SK-N-SH (cell line): Measurements from ENCODE around the gene TPSAB1. TPM values are rescaled to one million over a fixed set of nuclear protein-coding genes. Genes with fewer than 3 reads are reported as not detected.

Source experiments
- CTCF ChIA-PET: fragments of 300-600, 350-600 bp; formaldehyde crosslinking; extraction: SDS; loops from one replicate; lab custom pipeline; 2021; lab: Yijun Ruan, JAX
- POLR2A ChIA-PET: fragments of 350-600 bp; sonication (Branson Sonifier 250); formaldehyde crosslinking; extraction: SDS; loops from one replicate; lab custom pipeline; 2020; ENCODE audit warnings: antibody characterized with exemption, inconsistent platforms; lab: Yijun Ruan, JAX
- DNase-seq: peaks from one replicate; pipeline ENCODE4 v3.0.0; 2012
- H2AFZ ChIP-seq: fragments of 200-600 bp; sonication (generic); 2 replicates; pipeline ENCODE4 v1.8.1; 2016; ENCODE audit warnings: antibody characterized with exemption, mild to moderate bottlenecking, low read depth
- H3F3A ChIP-seq: fragments of 200-600 bp; sonication (generic); replicated peaks from 2 replicates; pipeline ENCODE3; 2016; ENCODE audit warnings: antibody characterized with exemption, mild to moderate bottlenecking; ENCODE audit not compliant: insufficient read depth
- H3K27ac ChIP-seq, 2 experiments: fragments of 200-500 bp in 1 of 2; fragments of 200-600 bp in 1 of 2; sonication (Bioruptor generic) in 1 of 2; sonication (generic), shearing (Covaris generic) in 1 of 2; 2 replicates each; pipeline versions ENCODE4 v1.5.1 to v1.6.1; 2014 to 2016; ENCODE audit warnings: low read depth in 2 of 2, inconsistent platforms in 1 of 2, low read length in 1 of 2, mild to moderate bottlenecking in 1 of 2, mixed read lengths in 1 of 2
- H3K27me3 ChIP-seq: fragments of 200-600 bp; sonication (generic), shearing (Covaris generic); 2 replicates; pipeline ENCODE4 v1.6.1; 2016; ENCODE audit warnings: mixed run types; ENCODE audit not compliant: insufficient read depth
- H3K36me3 ChIP-seq, 2 experiments: fragments of 200-500 bp in 1 of 2; fragments of 200-600 bp in 1 of 2; sonication (Bioruptor generic) in 1 of 2; sonication (generic) in 1 of 2; replicated peaks in 1 of 2; 2 replicates each; pipeline versions ENCODE3 to v1.5.1; 2014 to 2016; ENCODE audit warnings: low read length in 1 of 2, mild to moderate bottlenecking in 1 of 2; ENCODE audit not compliant: insufficient read depth in 2 of 2, control insufficient read depth in 1 of 2
- H3K4me1 ChIP-seq, 2 experiments: fragments of 200-500 bp in 1 of 2; fragments of 200-600 bp in 1 of 2; sonication (Bioruptor generic) in 1 of 2; sonication (generic), shearing (Covaris generic) in 1 of 2; 2 replicates each; pipeline versions ENCODE4 v1.5.1 to v1.6.1; 2014 to 2016; ENCODE audit warnings: low read depth in 1 of 2, low read length in 1 of 2, mixed run types in 1 of 2; ENCODE audit not compliant: insufficient read depth in 2 of 2, control insufficient read depth in 1 of 2
- H3K4me2 ChIP-seq: fragments of 200-600 bp; sonication (generic), shearing (Covaris generic); 2 replicates; pipeline ENCODE4 v1.6.1; 2017; ENCODE audit warnings: mixed run types
- H3K4me3 ChIP-seq, 2 experiments: fragments of 200-500 bp in 1 of 2; fragments of 200-600 bp in 1 of 2; sonication (Bioruptor generic) in 1 of 2; sonication (generic), shearing (Covaris generic) in 1 of 2; 2 replicates each; pipeline versions ENCODE4 v1.5.1 to v1.8.1; 2014 to 2016; ENCODE audit warnings: low read depth in 2 of 2, inconsistent platforms in 1 of 2, low read length in 1 of 2, mild to moderate bottlenecking in 1 of 2, mixed read lengths in 1 of 2, moderate library complexity in 1 of 2
- H3K79me2 ChIP-seq: fragments of 200-600 bp; sonication (generic); 2 replicates; pipeline ENCODE4 v1.8.1; 2017; ENCODE audit warnings: mild to moderate bottlenecking; ENCODE audit not compliant: insufficient read depth
- H3K9ac ChIP-seq: fragments of 200-600 bp; sonication (generic); 2 replicates; pipeline ENCODE4 v1.6.1; 2017; ENCODE audit warnings: mixed run types
- H3K9me2 ChIP-seq: fragments of 200-600 bp; sonication (generic); 2 replicates; pipeline ENCODE4 v1.6.1; 2017; ENCODE audit warnings: mixed run types
- H3K9me3 ChIP-seq: fragments of 200-600 bp; sonication (generic); 2 replicates; pipeline ENCODE4 v1.6.1; 2017; ENCODE audit warnings: mixed run types, mild to moderate bottlenecking, moderate library complexity
- H4K20me1 ChIP-seq: fragments of 200-600 bp; sonication (generic); 2 replicates; pipeline ENCODE4 v1.6.1; 2017; ENCODE audit warnings: mild to moderate bottlenecking, mixed run types; ENCODE audit not compliant: insufficient read depth
- CHD2 ChIP-seq: fragments of 150-350 bp; IDR thresholded peaks from 2 replicates; pipeline ENCODE4 v1.6.1; 2018; ENCODE audit warnings: low read length; ENCODE audit not compliant: partially characterized antibody
- EP300 ChIP-seq, 2 experiments: IDR thresholded peaks; 2 replicates each; pipeline versions ENCODE4 v1.4.0 to v1.6.1; 2012; ENCODE audit warnings: borderline replicate concordance in 1 of 2, low read depth in 1 of 2, low read length in 1 of 2
- FOSL2 ChIP-seq: IDR thresholded peaks from 2 replicates; pipeline ENCODE4 v1.4.0; 2012; ENCODE audit warnings: low read depth, mild to moderate bottlenecking, moderate library complexity, borderline replicate concordance
- FOXJ3 ChIP-seq: sonication (generic); formaldehyde crosslinking; IDR thresholded peaks from 2 replicates; pipeline ENCODE4 v1.5.1; 2020; ENCODE audit warnings: mild to moderate bottlenecking, missing genetic modification reagents
- FOXM1 ChIP-seq: IDR thresholded peaks from 2 replicates; pipeline ENCODE4 v1.4.0; 2012; ENCODE audit warnings: low read depth, mild to moderate bottlenecking
- MXI1 ChIP-seq: IDR thresholded peaks from 2 replicates; pipeline ENCODE4 v1.6.1; 2012; ENCODE audit warnings: mild to moderate bottlenecking, low read depth, low read length, improper control_type of control experiment
- NFIC ChIP-seq: IDR thresholded peaks from 2 replicates; pipeline ENCODE4 v1.4.0; 2012; ENCODE audit warnings: borderline replicate concordance
- RAD21 ChIP-seq: IDR thresholded peaks from 2 replicates; pipeline ENCODE4 v1.6.1; 2012; ENCODE audit warnings: mild to moderate bottlenecking, low read length
- SIN3A ChIP-seq: IDR thresholded peaks from 2 replicates; pipeline ENCODE4 v1.6.1; 2012; ENCODE audit warnings: low read depth, mild to moderate bottlenecking, low read length, moderate library complexity, borderline replicate concordance
- TAF1 ChIP-seq: IDR thresholded peaks from 2 replicates; pipeline ENCODE4 v1.6.1; 2012; ENCODE audit warnings: low read depth, mild to moderate bottlenecking, low read length, moderate library complexity, borderline replicate concordance
- YY1 ChIP-seq: IDR thresholded peaks from 2 replicates; pipeline ENCODE4 v1.4.0; 2012; ENCODE audit warnings: low read depth, mild to moderate bottlenecking
- WGBS: methylation state at CpG from one replicate; pipeline ENCODE4 v1.1.6; 2017; ENCODE audit warnings: low lambda C conversion rate; 5-methylcytosine and 5-hydroxymethylcytosine counted together
- polyA plus RNA-seq, 3 experiments: library from polyadenylated mRNA; depleted of rRNA; stranded (reverse); fragments of >200 nt; gene quantifications; 2 replicates each; pipeline ENCODE4 v1.2.3, GENCODE V29; 2012
- TF ChIP-seq, protein P1 (sequence below): IDR thresholded peaks from 2 replicates; pipeline ENCODE4 v1.4.0; 2012; ENCODE audit warnings: low read depth, borderline replicate concordance
- TF ChIP-seq, protein P2 (sequence below): IDR thresholded peaks from 2 replicates; pipeline ENCODE4 v1.6.1; 2012; ENCODE audit warnings: mild to moderate bottlenecking, low read depth, low read length, moderate library complexity
- TF ChIP-seq, protein P3 (sequence below): IDR thresholded peaks from 2 replicates; pipeline ENCODE4; 2012
- TF ChIP-seq, protein P4 (sequence below): fragments of 200-600 bp; sonication (generic); IDR thresholded peaks from 2 replicates; pipeline ENCODE4 v1.6.1; 2017; ENCODE audit warnings: antibody characterized with exemption, mild to moderate bottlenecking, moderate library complexity

Gene TPSAB1
- polyA plus RNA-seq, 1 of the 3 experiments (the other 2 are of a cell fraction) = not detected

DNA sequence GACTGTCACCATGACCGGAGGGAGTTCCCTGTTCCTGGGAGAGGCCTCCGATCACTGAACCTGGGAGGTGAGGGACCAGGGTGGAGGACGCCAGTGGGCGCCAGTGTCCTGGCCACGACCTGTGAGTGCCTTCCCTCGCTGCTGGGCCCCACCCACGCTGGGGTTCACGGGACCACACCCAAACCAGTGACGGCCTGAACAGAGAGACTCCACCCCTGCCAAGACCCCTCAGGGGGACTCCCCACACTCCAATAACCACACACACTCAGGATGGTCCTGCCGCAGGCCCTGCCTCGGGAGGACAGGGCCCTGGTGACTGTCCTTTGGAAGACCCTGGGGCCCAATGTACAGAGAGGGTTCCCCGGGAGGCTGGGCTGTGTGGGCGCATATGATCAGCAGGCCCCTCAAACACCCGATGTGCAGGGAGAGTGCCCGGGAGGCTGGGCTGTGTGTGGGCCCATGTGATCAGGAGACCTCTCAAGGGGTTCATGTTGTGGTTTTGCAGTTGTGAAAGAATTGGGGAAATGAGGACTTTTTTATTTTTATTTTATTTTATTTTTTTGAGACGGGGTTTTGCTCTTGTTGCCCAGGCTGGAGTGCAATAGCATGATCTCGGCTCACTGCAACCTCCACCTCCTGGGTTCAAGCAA lies 41.9 kb downstream of the TPSAB1 start:
- Histone ChIP-seq H3K27me3 (peaks cover 89% of the 10 kb centered on the region), H3F3A (no peaks in the 10 kb centered on the region), H4K20me1 (no peaks in the 10 kb centered on the region), H3K4me2 (no peak overlapping the region), H3K36me3 (no peaks in the 10 kb centered on the region), H3K9ac (no peak overlapping the region), H3K9me3 (no peaks in the 10 kb centered on the region), H3K4me3 (no peak overlapping the region), H3K27ac (no peak overlapping the region), H2AFZ (no peak overlapping the region), H3K9me2 (no peaks in the 10 kb centered on the region), H3K4me1 (no peaks in the 10 kb centered on the region; a peak in 1 of 4 replicates)
- ChIA-PET POLR2A (no interaction called here), CTCF (no interaction called here)
- WGBS = 31% methylated on average over 11 of the region's 17 CpGs
- DNase-seq = no peak
- TF ChIP-seq FOXM1 (no peak), SIN3A (no peak), RAD21 (no peak), YY1 (no peak)
- TF ChIP-seq, protein P1, sequence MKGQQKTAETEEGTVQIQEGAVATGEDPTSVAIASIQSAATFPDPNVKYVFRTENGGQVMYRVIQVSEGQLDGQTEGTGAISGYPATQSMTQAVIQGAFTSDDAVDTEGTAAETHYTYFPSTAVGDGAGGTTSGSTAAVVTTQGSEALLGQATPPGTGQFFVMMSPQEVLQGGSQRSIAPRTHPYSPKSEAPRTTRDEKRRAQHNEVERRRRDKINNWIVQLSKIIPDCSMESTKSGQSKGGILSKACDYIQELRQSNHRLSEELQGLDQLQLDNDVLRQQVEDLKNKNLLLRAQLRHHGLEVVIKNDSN = no peak
- TF ChIP-seq, all 33 proteins: peak for 0
- H3K79me2 ChIP-seq = no peaks in the 10 kb centered on the region

DNA sequence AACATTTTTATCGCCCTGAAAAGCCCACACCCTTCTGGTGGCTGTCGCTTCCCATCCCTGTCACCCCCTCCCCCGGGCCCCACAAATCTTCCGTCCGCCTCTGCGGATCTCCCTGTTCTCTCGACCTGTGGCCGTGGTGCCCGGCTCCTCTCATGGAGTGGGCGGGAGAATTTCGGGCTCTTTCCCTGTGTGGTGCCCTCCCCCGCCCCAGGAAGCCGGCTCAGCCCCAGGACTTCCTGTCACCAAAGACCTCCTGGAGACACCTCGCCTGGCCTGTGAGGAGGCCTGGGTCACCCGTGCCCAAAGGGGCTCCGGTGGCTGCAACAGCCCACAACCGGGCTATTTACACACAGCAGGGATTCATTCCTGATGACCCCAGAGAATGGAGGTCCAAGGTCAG lies 42.8 kb downstream of the TPSAB1 start:
- Histone ChIP-seq H3K9ac (no peak overlapping the region), H3K9me3 (no peaks in the 10 kb centered on the region), H3F3A (no peaks in the 10 kb centered on the region), H3K79me2 (no peaks in the 10 kb centered on the region), H3K27me3 (peaks cover 90% of the 10 kb centered on the region), H3K4me2 (no peak overlapping the region), H3K36me3 (no peaks in the 10 kb centered on the region), H3K4me3 (no peak overlapping the region), H4K20me1 (no peaks in the 10 kb centered on the region), H2AFZ (no peak overlapping the region), H3K9me2 (no peaks in the 10 kb centered on the region), H3K4me1 (peaks cover 0 to 7% of the 10 kb centered on the region in 2 experiments; a peak in 1 of 4 replicates), H3K27ac (no peak overlapping the region)
- TF ChIP-seq FOSL2 (no peak), TAF1 (no peak), EP300 (IDR thresholded peaks at IDR 0.05; ENCODE audit: borderline replicate concordance in 1 of 2, low read depth in 1 of 2, low read length in 1 of 2) (no peak), FOXM1 (no peak), MXI1 (no peak), YY1 (no peak), CHD2 (no peak), SIN3A (no peak), FOXJ3 (CRISPR knock-in tag) (no peak), NFIC (no peak)
- TF ChIP-seq, protein P2, sequence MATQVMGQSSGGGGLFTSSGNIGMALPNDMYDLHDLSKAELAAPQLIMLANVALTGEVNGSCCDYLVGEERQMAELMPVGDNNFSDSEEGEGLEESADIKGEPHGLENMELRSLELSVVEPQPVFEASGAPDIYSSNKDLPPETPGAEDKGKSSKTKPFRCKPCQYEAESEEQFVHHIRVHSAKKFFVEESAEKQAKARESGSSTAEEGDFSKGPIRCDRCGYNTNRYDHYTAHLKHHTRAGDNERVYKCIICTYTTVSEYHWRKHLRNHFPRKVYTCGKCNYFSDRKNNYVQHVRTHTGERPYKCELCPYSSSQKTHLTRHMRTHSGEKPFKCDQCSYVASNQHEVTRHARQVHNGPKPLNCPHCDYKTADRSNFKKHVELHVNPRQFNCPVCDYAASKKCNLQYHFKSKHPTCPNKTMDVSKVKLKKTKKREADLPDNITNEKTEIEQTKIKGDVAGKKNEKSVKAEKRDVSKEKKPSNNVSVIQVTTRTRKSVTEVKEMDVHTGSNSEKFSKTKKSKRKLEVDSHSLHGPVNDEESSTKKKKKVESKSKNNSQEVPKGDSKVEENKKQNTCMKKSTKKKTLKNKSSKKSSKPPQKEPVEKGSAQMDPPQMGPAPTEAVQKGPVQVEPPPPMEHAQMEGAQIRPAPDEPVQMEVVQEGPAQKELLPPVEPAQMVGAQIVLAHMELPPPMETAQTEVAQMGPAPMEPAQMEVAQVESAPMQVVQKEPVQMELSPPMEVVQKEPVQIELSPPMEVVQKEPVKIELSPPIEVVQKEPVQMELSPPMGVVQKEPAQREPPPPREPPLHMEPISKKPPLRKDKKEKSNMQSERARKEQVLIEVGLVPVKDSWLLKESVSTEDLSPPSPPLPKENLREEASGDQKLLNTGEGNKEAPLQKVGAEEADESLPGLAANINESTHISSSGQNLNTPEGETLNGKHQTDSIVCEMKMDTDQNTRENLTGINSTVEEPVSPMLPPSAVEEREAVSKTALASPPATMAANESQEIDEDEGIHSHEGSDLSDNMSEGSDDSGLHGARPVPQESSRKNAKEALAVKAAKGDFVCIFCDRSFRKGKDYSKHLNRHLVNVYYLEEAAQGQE = no peak
- TF ChIP-seq, protein P3, sequence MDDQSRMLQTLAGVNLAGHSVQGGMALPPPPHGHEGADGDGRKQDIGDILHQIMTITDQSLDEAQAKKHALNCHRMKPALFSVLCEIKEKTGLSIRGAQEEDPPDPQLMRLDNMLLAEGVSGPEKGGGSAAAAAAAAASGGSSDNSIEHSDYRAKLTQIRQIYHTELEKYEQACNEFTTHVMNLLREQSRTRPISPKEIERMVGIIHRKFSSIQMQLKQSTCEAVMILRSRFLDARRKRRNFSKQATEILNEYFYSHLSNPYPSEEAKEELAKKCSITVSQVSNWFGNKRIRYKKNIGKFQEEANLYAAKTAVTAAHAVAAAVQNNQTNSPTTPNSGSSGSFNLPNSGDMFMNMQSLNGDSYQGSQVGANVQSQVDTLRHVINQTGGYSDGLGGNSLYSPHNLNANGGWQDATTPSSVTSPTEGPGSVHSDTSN = no peak
- TF ChIP-seq, protein P4, sequence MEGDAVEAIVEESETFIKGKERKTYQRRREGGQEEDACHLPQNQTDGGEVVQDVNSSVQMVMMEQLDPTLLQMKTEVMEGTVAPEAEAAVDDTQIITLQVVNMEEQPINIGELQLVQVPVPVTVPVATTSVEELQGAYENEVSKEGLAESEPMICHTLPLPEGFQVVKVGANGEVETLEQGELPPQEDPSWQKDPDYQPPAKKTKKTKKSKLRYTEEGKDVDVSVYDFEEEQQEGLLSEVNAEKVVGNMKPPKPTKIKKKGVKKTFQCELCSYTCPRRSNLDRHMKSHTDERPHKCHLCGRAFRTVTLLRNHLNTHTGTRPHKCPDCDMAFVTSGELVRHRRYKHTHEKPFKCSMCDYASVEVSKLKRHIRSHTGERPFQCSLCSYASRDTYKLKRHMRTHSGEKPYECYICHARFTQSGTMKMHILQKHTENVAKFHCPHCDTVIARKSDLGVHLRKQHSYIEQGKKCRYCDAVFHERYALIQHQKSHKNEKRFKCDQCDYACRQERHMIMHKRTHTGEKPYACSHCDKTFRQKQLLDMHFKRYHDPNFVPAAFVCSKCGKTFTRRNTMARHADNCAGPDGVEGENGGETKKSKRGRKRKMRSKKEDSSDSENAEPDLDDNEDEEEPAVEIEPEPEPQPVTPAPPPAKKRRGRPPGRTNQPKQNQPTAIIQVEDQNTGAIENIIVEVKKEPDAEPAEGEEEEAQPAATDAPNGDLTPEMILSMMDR = no peak
- TF ChIP-seq, protein P1 = no peak
- CTCF ChIA-PET = interaction anchor here (1.4 kb wide), 1 partner anchor 52 kb away, joined by 3 read pairs; no protein-coding TSS in a partner anchor
- DNase-seq = no peak
- POLR2A ChIA-PET = no interaction called here
- WGBS = 37% methylated on average over 12 of the region's 17 CpGs
